ENCODE results near the gene MAP10.

DNA sequence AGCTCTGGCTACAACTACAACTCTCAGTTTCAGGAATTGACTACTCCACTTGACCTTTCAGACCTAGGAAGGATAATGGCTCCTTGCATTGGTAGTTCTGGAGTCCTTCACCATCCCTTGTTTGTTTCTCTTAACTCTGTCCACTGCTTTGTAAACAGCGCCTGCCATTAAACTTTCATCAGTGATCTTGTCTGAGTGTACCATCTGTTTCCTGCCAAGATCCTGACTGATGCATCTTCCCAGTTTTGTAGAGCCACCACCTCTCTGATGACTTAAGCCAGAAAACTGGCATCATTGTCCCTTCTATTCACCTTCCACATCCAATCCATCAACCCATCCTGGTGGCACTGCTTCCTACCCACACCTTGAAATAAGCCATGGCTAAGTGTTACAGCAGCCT, 15.2 kb downstream of the MAP10 start:
- TF ChIP-seq POLR2A (IDR thresholded peaks at IDR 0.05) = no peak
- no peak for TF ChIP-seq CTCF (IDR thresholded peaks at IDR 0.05)

Measured in Peyer's patch (tissue), 4 donors.